Left ventricle myocardium inferior (tissue), 1 donor: Measurements from ENCODE around the gene RFTN1. TPM values are rescaled to one million over a fixed set of nuclear protein-coding genes. Genes with fewer than 3 reads are reported as not detected.

Source experiments
- DNase-seq: peaks from one replicate; pipeline ENCODE4 v3.0.0-alpha.2; 2020
- H3K27ac ChIP-seq: fragments of 200-600 bp; replicated peaks from 2 replicates; pipeline ENCODE4 v1.8.0; 2021
- H3K27me3 ChIP-seq: fragments of 200-600 bp; 2 replicates; pipeline ENCODE4 v1.8.0; 2021; ENCODE audit warnings: low read depth
- H3K36me3 ChIP-seq: fragments of 200-600 bp; 2 replicates; pipeline ENCODE4 v1.8.0; 2021
- H3K4me1 ChIP-seq: fragments of 200-600 bp; 2 replicates; pipeline ENCODE4 v1.8.0; 2021
- H3K4me3 ChIP-seq: fragments of 200-600 bp; 2 replicates; pipeline ENCODE4 v1.8.0; 2021; ENCODE audit warnings: mild to moderate bottlenecking, moderate library complexity
- H3K9me3 ChIP-seq: fragments of 200-600 bp; replicated peaks from 2 replicates; pipeline ENCODE4 v1.8.0; 2021
- intact Hi-C: fragments of 100-400 bp; cut with micrococcal nuclease; formaldehyde crosslinking; loops from one replicate; pipeline ENCODE4 v1.11.0; 2022
- total RNA-seq: library from RNA; stranded (reverse); fragmentation: NEBNext Ultra II Directional; extraction: Animal tissue kit (Norgen Biotek cat#: 25700); gene quantifications from one replicate; pipeline ENCODE4 v1.2.1, GENCODE V29; 2021
- TF ChIP-seq, protein P1 (sequence below): fragments of 200-600 bp; IDR thresholded peaks from 2 replicates; pipeline ENCODE4 v1.8.0; 2021; ENCODE audit warnings: antibody characterized with exemption, mild to moderate bottlenecking, borderline replicate concordance
- donor health status: DM: no; HTN: yes; CAD: no; lungs with severe emphysema.

The RFTN1 gene
- total RNA-seq, 1 donor from 2014 or later: 22.9 TPM

DNA sequence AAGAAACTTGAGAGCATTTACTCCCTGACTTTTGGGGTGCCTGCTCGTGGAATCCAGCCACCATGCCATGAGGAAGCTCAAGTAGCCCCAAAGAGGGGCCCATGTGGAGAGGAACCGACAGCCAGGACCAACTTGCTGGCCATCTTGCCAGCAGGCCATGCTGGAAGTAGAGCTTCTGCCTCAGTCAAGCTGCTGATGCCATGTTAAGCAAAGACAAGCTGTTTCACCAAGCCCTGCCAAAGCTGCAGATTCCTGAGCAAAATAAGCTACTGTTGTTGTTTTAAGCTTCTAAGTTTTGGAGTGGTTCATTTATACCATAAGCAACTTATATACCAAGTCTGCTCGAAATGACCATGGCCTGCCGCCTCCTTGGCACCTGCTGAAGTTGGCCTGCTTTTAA, 14.1 kb downstream of the RFTN1 start:
- TF ChIP-seq, protein P1, sequence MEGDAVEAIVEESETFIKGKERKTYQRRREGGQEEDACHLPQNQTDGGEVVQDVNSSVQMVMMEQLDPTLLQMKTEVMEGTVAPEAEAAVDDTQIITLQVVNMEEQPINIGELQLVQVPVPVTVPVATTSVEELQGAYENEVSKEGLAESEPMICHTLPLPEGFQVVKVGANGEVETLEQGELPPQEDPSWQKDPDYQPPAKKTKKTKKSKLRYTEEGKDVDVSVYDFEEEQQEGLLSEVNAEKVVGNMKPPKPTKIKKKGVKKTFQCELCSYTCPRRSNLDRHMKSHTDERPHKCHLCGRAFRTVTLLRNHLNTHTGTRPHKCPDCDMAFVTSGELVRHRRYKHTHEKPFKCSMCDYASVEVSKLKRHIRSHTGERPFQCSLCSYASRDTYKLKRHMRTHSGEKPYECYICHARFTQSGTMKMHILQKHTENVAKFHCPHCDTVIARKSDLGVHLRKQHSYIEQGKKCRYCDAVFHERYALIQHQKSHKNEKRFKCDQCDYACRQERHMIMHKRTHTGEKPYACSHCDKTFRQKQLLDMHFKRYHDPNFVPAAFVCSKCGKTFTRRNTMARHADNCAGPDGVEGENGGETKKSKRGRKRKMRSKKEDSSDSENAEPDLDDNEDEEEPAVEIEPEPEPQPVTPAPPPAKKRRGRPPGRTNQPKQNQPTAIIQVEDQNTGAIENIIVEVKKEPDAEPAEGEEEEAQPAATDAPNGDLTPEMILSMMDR: no peak
- peaks cover 94% of the 10 kb centered on the region for H3K4me1 ChIP-seq
- peaks cover 15% of the 10 kb centered on the region for H3K36me3 ChIP-seq
- H3K27me3 ChIP-seq: no peaks in the 10 kb centered on the region
- DNase-seq: no peak
- H3K4me3 ChIP-seq: no peak overlapping the region
- intact Hi-C loops: no loop called here
- no peak overlapping the region for H3K27ac ChIP-seq
- no peaks in the 10 kb centered on the region for H3K9me3 ChIP-seq

DNA sequence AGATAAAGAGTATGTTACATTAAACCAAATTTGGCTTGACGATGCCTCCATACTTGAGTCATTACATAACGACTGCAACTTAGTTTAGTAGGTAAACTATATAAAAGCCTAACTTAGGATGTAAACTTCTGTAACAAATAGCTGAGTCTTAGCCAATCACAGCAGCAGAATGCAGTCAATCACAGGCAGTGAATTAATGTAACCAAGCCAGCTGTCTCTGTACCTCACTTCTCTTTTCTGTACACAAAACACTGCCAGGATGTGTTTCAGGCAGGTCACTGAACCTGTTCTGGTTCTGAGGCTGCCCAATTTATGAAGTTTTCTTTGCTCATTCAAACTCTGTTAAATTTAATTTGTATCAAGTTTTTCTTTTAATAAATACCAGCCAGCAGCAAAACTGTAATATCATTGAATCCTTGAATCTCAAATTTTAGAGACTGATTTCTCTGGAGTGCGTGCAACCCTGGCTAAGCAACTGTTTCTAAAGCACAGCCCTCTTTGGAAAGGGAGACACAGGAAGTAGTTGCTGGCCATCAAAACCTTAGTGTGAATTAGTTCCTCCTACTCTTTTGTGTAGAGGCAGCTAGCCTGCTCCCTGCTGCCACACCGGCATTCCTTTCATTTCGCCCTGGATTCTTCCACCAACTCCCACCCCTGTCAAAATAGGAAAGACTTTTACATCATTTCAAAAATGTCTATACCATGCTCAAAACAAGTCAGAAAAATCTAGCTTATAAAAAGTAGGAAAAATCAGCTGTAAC, 15.2 kb downstream of the RFTN1 start:
- Histone ChIP-seq H3K27me3 (no peaks in the 10 kb centered on the region), H3K36me3 (peaks cover 13% of the 10 kb centered on the region), H3K9me3 (no peaks in the 10 kb centered on the region), H3K4me1 (peaks cover 90% of the 10 kb centered on the region), H3K4me3 (no peak overlapping the region), H3K27ac (no peak overlapping the region)
- TF ChIP-seq, protein P1: no peak
- intact Hi-C loops: no loop called here
- no peak for DNase-seq

DNA sequence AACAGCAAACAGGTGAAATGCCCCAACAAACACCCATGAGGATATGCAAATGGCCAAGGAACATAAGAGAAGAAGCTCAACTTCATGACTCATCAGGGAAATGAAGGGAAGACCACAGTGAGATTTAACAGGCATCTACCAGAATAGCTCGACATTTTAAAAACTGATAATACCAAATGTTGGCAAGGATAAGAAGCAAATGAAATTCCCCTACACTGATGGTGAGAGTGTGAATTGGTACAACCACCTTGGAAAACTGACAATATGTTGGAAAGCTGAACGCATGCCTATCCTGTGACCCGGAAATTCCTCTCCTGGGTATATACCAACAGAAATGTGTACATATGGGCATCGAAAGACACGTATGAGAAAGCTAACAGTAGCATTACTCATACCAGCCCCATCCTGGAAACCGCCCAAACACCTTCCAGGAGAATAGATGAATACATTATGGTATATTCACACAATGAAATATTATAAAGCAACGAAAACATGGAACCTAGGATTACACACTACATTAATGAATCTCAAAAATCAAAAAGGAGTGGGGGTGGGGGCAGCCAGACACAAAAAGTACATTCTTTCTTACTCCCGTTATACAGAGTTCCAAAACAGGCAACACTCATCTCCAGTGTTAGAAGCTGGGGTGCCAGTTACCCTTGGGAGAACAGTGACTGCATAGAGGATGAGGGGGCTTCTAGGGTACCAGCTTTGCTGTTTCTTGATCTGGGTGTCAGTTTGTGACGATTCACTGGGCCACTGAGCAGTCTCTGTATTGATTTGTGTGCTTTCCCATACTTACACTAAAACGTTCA, 16.9 kb downstream of the RFTN1 start:
- Histone ChIP-seq H3K36me3 (peaks cover 30% of the 10 kb centered on the region), H3K27me3 (no peaks in the 10 kb centered on the region), H3K4me1 (peaks cover 73% of the 10 kb centered on the region), H3K4me3 (no peak overlapping the region), H3K27ac (no peak overlapping the region), H3K9me3 (no peaks in the 10 kb centered on the region)
- intact Hi-C loops: no loop called here
- TF ChIP-seq, protein P1: no peak
- DNase-seq: no peak

DNA sequence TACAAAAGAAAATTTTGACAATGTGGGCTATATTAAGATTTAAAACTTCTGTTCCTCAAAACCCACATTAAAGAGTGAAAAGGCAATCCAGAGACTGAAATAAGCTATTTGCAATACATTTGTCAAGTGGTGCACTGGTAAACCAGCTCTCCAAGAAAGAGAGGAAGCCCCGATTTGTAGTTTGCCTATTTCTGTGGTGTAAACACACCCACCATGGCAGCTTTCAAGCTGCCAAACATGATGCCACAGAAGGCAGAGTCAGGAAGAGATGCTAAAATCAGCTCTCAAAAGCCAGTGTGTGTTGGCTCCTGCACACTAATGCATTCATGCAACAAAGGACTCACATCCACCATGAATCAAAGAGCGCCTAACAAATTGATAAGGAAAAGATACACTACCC, 17.5 kb downstream of the RFTN1 start:
- H3K27me3 ChIP-seq: no peaks in the 10 kb centered on the region
- H3K4me1 ChIP-seq: peaks cover 67% of the 10 kb centered on the region
- no peak overlapping the region for H3K4me3 ChIP-seq
- intact Hi-C loops: no loop called here
- TF ChIP-seq, protein P1: no peak
- H3K27ac ChIP-seq: no peak overlapping the region
- H3K9me3 ChIP-seq: no peaks in the 10 kb centered on the region
- peaks cover 33% of the 10 kb centered on the region for H3K36me3 ChIP-seq
- no peak for DNase-seq

DNA sequence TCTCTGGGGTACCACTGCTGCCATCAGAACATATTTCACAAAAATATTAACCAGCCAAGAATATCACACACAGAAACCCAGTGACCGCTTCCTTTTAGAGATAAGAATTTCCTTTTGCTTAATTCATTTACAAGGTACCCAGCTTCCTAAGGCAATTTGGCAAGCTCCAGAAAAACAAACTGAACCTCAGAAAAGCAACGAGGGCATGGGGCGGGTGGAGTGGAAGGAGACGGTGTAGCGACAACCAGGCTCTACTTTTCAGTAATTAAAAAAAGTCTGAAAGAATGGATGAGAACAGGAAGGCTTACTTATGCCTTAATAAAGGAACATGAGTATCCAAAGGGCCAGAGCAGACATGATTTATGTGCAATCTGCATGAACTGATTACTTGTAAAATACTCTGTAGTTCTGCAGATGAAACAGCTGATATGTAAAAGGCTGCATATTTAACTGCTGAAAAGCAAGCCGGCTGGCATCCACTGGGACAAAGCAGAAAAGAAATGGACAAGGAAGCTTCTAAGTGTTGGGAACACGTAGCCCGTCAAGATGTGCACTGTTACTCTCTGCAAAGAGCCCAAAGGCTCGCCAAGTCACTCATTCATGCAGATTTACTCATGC, 18.6 kb downstream of the RFTN1 start:
- H3K4me3 ChIP-seq: peak overlapping the region; percentile 1
- H3K36me3 ChIP-seq: peaks cover 27% of the 10 kb centered on the region
- DNase-seq: no peak
- H3K9me3 ChIP-seq: no peaks in the 10 kb centered on the region
- intact Hi-C loops: no loop called here
- H3K4me1 ChIP-seq: peaks cover 71% of the 10 kb centered on the region
- TF ChIP-seq, protein P1: no peak
- peak overlapping the region; percentile 50 for H3K27ac ChIP-seq
- H3K27me3 ChIP-seq: no peaks in the 10 kb centered on the region
